GM21360 (cell line): Measurements from ENCODE around the gene IL2RA.
"Not testable (repeated sequence)": the region's sequence is repeated elsewhere in the genome, so short reads cannot be mapped to it uniquely, and the experiment has no call there.

Experiments used
- ATAC-seq: cut with Tn5 transposase; IDR thresholded peaks from one replicate; pipeline ENCODE4 v1.9.1; 2021; ENCODE audit warnings: mild to moderate bottlenecking, moderate library complexity; ENCODE audit not compliant: unreplicated experiment

Gene IL2RA

GRCh38 chr10:6017781-6018354 is 44.3 kb downstream of the IL2RA start:
- no peak for ATAC-seq

- no peak for ATAC-seq
Observed at GRCh38 chr10:6014241-6014761, 47.9 kb downstream of the IL2RA start.

DNA sequence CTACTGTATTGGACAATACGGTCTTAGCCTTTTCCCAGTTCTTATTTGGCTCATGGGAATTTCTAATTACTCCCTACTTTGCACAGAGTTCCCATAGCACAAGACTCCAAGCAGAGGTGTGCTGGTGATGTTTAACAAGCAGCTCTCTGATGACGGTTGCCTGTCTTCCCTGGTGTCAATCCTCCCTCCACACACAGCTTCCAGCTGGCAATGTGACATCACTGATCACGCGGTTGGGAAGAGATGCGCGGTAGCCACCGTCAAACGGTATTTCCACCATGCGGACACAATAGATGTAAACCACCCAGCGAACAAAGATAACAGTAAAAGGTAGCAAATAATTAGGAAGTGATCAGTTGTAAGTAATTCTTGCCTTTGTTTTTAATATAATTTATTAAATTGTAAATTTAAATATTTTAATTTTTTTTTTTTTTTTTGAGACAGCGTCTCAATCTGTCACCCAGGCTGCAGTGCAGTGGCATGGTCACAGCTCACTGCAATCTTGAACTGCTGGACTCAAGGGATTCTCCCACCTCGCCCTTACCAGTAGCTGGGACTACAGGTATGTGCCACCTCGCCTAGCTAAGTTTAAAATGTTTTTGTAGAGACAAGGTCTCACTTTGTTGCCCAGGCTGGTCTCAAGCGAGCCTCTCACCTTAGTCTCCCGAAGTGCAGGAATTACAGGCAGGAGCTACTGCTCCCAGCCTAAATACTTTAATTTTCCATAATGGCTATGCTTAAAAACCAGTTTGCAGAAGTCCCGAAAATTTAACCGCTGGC is 48.6 kb downstream of the IL2RA start:
- ATAC-seq, result no peak

- ATAC-seq, result no peak
Observed at GRCh38 chr10:6012121-6012905, 49.9 kb downstream of the IL2RA start.

GRCh38 chr10:6011558-6011957 is 50.6 kb downstream of the IL2RA start:
- ATAC-seq, result no peak

- ATAC-seq, result no peak
Observed at GRCh38 chr10:6010569-6010968, 51.6 kb downstream of the IL2RA start.

DNA sequence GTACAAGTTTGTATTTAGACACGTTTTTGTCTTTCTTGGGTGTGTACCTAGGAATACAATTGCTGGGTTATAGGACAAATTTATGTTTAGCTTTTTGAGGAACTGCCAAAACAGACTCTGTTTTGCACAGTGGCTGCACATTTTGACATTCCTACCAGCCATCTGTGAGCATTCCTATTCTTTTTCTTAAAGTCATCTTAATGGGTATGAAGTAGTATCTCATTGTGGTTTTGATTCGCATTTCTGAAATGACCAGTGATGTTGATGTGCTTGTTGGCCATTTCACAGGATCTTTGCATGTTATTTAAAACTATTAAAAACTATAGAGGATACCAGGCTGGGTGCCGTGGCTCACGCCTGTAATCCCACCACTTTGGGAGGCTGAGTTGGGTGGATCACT is 52.2 kb downstream of the IL2RA start:
- ATAC-seq, result no peak

- no peak for ATAC-seq
Observed at GRCh38 chr10:6009150-6009549, 53.0 kb downstream of the IL2RA start.

DNA sequence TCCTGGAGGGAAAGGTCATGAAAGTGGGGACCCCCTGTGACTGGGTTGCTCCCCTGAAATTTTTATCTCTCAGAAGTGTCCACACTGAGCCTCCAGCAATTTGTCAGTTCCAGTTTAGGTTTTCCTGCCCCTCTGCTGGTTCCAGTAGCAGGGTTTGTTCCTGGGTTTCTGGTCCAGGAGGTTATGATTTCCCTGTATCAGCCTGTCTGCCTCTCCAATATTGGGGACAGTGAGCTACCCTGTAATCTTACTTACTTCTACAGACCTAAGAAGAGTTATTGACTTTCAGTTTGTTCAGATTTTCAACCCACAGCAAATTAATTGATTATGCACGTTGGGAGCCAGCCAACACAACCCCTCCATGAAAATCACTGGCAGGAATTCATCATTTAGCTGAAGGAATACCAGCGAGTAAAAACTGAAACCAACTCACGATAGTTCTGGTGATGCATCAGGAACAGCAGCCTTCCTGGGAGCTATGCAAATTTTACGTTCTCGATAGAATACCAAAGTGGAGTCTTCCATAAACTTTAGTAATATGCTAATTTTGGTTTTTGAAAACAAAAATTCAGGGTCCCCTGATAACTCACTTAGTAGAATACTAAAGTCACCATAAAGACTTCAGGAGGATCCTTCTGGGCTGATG is 53.5 kb downstream of the IL2RA start:
- no peak for ATAC-seq

- ATAC-seq, result no peak
Observed at GRCh38 chr10:6006991-6007390, 55.2 kb downstream of the IL2RA start.

GRCh38 chr10:6006546-6006945 is 55.6 kb downstream of the IL2RA start:
- no peak for ATAC-seq

DNA sequence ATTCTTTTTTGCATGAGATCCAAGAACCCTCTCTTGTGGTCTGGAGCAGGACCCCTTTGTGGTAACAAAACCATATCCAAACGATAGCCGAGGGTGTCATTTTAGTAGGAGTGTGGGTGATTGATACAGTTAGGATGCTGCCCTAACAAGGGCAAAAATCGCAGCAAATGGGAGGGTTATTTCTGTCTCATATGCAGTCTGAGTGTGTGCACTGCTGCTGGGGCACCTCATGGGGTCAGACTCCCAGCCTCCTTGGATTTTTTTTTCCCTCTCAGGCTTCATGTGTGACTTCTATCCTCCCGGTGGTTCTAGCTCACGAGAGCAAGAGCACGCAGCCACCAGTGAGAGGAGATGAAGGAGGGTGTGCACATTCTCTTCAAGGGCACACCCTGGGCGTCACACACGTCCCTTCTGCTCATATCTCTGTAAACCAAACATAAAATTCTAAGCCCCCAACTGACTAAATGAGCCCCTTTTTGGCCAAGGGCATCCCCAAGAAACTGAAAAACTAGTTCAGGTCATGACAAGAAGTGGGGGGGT is 56.2 kb downstream of the IL2RA start:
- no peak for ATAC-seq

- not testable (repeated sequence) for ATAC-seq
Observed at GRCh38 chr10:6005161-6005804, 56.9 kb downstream of the IL2RA start.

DNA sequence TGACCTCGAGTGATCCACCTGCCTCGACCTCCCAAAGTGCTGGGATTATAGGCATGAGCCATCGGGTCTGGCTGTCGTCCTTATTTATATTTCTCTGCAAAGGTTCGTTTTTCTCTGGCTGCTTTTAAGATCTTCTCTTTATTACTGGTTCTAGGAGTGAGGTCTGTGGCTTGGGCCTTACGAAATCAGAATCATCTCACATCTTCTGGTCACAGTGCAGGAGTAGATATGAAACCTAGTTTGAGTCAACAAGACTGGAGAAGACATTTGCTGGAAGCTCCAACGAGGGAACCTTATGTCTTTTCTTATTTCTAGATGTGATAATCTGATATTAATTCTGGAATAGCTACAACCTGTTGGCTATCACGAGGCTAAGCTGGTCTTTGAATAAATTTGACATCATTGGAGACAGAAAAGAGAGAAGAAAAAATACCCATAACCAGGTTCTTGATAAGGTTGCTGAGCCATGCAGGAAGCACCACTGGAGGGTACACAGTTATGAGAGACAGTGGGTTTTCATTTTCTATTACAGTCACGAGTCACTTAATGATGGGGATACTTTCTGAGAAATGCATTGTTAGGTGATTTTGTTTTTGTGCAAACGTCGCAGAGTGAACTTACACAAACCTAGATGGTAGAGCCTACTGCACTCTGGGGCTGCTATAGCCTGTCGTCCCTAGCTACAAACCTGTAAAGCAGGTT is 59.2 kb downstream of the IL2RA start:
- ATAC-seq, result no peak

GRCh38 chr10:5999440-6000165 is 62.6 kb downstream of the IL2RA start:
- no peak for ATAC-seq

DNA sequence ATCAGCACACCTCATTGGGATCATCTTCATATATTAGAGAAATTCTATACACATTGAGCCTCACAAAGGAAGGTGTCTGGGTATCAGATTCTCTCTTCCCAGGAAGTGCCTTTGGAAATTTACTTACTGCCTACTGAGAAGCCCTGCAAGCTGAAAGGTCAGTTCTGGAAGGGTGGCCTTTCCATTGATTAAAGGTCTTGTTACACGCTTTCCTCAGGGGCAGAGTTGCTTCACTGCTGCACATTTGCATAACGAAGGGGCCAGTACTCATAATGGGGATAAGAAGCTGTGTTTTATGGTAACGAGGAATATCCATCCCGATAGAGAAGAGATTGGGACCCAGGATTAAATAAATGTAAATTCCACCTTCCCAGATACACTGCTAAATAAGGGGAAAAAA is 65.5 kb downstream of the IL2RA start:
- no peak for ATAC-seq

GRCh38 chr10:5992398-5992797 is 69.8 kb downstream of the IL2RA start:
- ATAC-seq, result no peak

DNA sequence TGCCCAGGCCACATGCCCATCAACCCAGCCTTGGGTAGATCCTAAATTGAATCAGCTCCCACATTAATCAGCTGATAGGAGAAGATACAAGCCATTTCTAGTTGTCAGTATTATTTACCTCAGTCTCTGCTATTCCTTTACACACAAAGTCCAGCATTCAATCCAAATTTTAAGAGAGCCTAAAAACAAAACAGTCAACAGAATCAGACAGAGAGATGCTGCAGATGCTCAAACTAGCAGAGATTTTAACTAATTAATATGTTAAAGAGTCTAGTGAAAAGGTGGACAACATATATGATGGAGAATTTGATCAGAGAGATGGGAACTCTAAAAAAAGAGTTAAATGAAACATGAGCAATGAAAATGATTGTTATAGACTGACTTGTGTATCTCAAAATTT is 70.5 kb downstream of the IL2RA start:
- ATAC-seq, result no peak

DNA sequence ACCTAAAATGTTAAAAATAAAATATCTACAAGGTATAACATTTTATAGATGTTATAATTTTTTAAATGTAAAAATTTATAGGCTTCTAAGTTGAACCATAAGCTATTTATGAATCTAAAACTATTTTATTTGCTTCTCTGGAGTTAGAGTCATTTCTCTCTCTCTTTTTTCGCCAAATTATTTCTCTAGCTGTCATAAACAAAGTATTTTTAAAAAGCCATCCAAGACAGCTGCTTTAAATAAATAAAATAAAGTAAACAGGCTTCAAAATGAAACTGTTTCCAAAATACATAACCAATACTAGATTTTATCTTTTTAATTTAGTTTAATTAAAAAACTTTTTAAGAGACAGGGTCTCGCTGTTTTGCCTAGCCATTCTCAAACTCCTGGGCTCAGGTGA is 72.4 kb downstream of the IL2RA start:
- no peak for ATAC-seq
